SK-N-SH (cell line): ENCODE data around the gene SCYL1.
"Not testable (repeated sequence)": the region's sequence is repeated elsewhere in the genome, so short reads cannot be mapped to it uniquely, and the experiment has no call there.

Experiments
- CTCF ChIP-seq: fragments of 200-600 bp; sonication (generic); IDR thresholded peaks from 2 replicates; pipeline ENCODE4 v1.6.1; 2017; ENCODE audit warnings: antibody characterized with exemption, mild to moderate bottlenecking, moderate library complexity
- EZH2phosphoT487 ChIP-seq: fragments of 200-600 bp; sonication (generic); IDR thresholded peaks from 2 replicates; pipeline ENCODE4 v1.6.1; 2017; ENCODE audit warnings: low read depth, mixed run types, mild to moderate bottlenecking, antibody characterized with exemption, moderate library complexity, borderline replicate concordance
- GATA2 ChIP-seq: sonication (generic); formaldehyde crosslinking; IDR thresholded peaks from 2 replicates; pipeline ENCODE4 v1.5.0; 2020; ENCODE audit warnings: mild to moderate bottlenecking, missing genetic modification reagents
- JUND ChIP-seq: IDR thresholded peaks from 2 replicates; pipeline ENCODE4 v1.4.0; 2012
- NFIC ChIP-seq: IDR thresholded peaks from 2 replicates; pipeline ENCODE4 v1.4.0; 2012; ENCODE audit warnings: borderline replicate concordance
- POLR2AphosphoS5 ChIP-seq: IDR thresholded peaks from 2 replicates; pipeline ENCODE4 v1.6.1; 2012; ENCODE audit warnings: low read depth, low read length
- RCOR1 ChIP-seq: fragments of 150-350 bp; IDR thresholded peaks from 2 replicates; pipeline ENCODE4 v1.6.1; 2017; ENCODE audit warnings: antibody characterized with exemption, low read length
- USF2 ChIP-seq: fragments of 150-350 bp; IDR thresholded peaks from 2 replicates; pipeline ENCODE4 v1.6.1; 2017; ENCODE audit warnings: antibody characterized with exemption, low read length, low read depth, borderline replicate concordance

DNA sequence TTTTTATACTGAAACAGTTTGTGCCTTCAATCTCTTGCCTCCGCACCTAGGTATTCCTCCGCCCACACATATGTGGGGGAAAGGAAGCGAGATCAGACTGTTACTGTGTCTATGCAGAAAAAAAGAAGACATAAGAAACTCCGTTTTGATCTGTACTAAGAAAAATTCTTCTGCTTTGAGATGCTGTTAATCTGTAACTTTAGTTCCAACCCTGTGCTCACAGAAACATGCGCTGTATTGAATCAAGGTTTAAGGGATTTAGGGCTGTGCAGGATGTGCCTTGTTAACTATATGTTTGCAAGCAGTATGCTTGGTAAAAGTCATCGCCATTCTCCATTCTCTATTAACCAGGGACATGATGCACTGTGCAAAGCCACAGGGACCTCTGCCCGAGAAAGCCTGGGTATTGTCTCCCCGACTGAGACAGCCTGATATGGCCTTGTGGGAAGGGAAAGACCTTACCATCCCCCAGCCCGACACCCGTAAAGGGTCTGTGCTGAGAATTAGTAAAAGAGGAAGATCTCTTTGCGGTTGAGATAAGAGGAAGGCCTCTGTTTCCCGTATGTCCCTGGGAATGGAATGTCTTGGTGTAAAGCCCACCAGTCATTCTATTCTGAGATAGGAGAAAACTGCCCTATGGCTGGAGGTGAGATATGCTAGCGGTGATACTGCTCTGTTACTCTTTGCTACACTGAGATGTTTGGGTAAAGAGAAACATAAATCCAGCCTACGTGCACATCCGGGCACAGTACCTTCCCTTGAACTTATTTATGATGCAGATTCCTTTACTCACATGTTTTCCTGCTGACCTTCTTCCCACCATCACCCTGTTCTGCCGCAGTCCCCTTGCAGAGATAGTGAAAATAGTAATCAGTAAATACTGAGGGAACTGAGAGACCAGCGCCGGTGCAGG is 1.9 kb upstream of the SCYL1 start:
- not testable (repeated sequence) for TF ChIP-seq JUND, USF2, EZH2phosphoT487, POLR2AphosphoS5, CTCF, RCOR1, NFIC, GATA2
